Measurements from ENCODE around the gene PYM1.

PYM1 gene

GRCh38 chr12:55927588-55928502 is at the start of gene PYM1:
Gene PYM1, minus strand, starts transcription at chr12:55927894. Its CDS starts 133 bp downstream, at chr12:55927761.
- FAIRE-seq = no peak

- FAIRE-seq = no peak
Measured at GRCh38 chr12:55974308-55974730, 46.6 kb upstream of the PYM1 start.

GRCh38 chr12:55973599-55974307 is 46.1 kb upstream of the PYM1 start, which contains the start of gene RAB5B:
Gene RAB5B, plus strand, starts transcription at chr12:55974078. Its CDS starts 12,883 bp downstream, at chr12:55986961.
- peak; percentile 97 for FAIRE-seq

- FAIRE-seq = no peak
Measured at GRCh38 chr12:55972911-55973598, 45.4 kb upstream of the PYM1 start.

- FAIRE-seq = no peak
Measured at GRCh38 chr12:55972456-55972855, 44.8 kb upstream of the PYM1 start.

GRCh38 chr12:55972042-55972441 is 44.3 kb upstream of the PYM1 start:
- FAIRE-seq = no peak

GRCh38 chr12:55970775-55971174 is 43.1 kb upstream of the PYM1 start:
- no peak for FAIRE-seq

GRCh38 chr12:55969356-55969755 is 41.7 kb upstream of the PYM1 start:
- no peak for FAIRE-seq

GRCh38 chr12:55966408-55967281 is 39.0 kb upstream of the PYM1 start, which contains the start of gene CDK2:
Gene CDK2, plus strand, starts transcription at chr12:55966830. Its CDS starts 179 bp downstream, at chr12:55967009.
- no peak for FAIRE-seq

GRCh38 chr12:55965941-55966407 is 38.3 kb upstream of the PYM1 start, which contains the start of gene PMEL:
Gene PMEL, minus strand, starts transcription at chr12:55966042. Its CDS starts 31 bp downstream, at chr12:55966011.
- no peak for FAIRE-seq

GRCh38 chr12:55965240-55965639 is 37.5 kb upstream of the PYM1 start:
- no peak for FAIRE-seq

- no peak for FAIRE-seq
Measured at GRCh38 chr12:55963760-55964159, 36.1 kb upstream of the PYM1 start.

GRCh38 chr12:55957106-55957859 is 29.6 kb upstream of the PYM1 start:
- FAIRE-seq = no peak

- no peak for FAIRE-seq
Measured at GRCh38 chr12:55955800-55956508, 28.3 kb upstream of the PYM1 start.

- no peak for FAIRE-seq
Measured at GRCh38 chr12:55955344-55955743, 27.6 kb upstream of the PYM1 start.

- no peak for FAIRE-seq
Measured at GRCh38 chr12:55946553-55946952, 18.9 kb upstream of the PYM1 start.

- FAIRE-seq = no peak
Measured at GRCh38 chr12:55942577-55943136, 15.0 kb upstream of the PYM1 start.

GRCh38 chr12:55942055-55942454 is 14.4 kb upstream of the PYM1 start:
- FAIRE-seq = no peak

GRCh38 chr12:55940065-55940732 is 12.5 kb upstream of the PYM1 start:
- no peak for FAIRE-seq

All from islet of Langerhans (tissue), 1 donor.